B cell (primary cell): ENCODE data around the gene PAK1IP1. TPM values are rescaled to one million over a fixed set of nuclear protein-coding genes. Genes with fewer than 3 reads are reported as not detected.

Experiments
- ATAC-seq: fragments of 200-7000 bp; cut with Tn5 transposase; one replicate; pipeline ENCODE4 v1.10.0; 2021; ENCODE audit warnings: low read depth, mild to moderate bottlenecking, moderate number of reproducible peaks, moderate library complexity
- CTCF ChIA-PET: fragments of 350-600 bp; sonication (Branson Sonifier 250); formaldehyde crosslinking; loops from one replicate; lab custom pipeline; 2021; ENCODE audit warnings: antibody characterized with exemption, inconsistent platforms; lab: Charles Lee
- POLR2A ChIA-PET: fragments of 350-600 bp; sonication (Branson Sonifier 250); formaldehyde crosslinking; loops from one replicate; lab custom pipeline; 2021; ENCODE audit warnings: antibody characterized with exemption; lab: Charles Lee
- DNase-seq: peaks from one replicate; pipeline ENCODE4 v3.0.0; 2013
- H2AFZ ChIP-seq: 2 replicates; pipeline ENCODE4 v1.6.1; 2012; ENCODE audit warnings: mild to moderate bottlenecking, low read depth, low read length; ENCODE audit not compliant: insufficient read depth, poor library complexity, severe bottlenecking
- H3K27ac ChIP-seq, 2 donors: 1 replicate in 1 of 2; 2 replicates in 1 of 2; pipeline ENCODE4 v1.5.1; 2012 to 2013; ENCODE audit warnings: low read length in 2 of 2, mild to moderate bottlenecking in 2 of 2, moderate library complexity in 1 of 2
- H3K27me3 ChIP-seq, 4 experiments: fragments of 200-600 bp in 1 of 4; sonication (generic) in 1 of 4; replicated peaks in 1 of 4; 1 replicate in 2 of 4; 2 replicates in 2 of 4; pipeline versions ENCODE4 v1.6.1 to v1.7.0; 2013 to 2016; ENCODE audit warnings: low read length in 3 of 4, mild to moderate bottlenecking in 2 of 4, mixed read lengths in 1 of 4, moderate library complexity in 1 of 4; ENCODE audit not compliant: insufficient read depth in 4 of 4, control insufficient read depth in 3 of 4; ENCODE audit errors: control extremely low read depth in 1 of 4
- H3K36me3 ChIP-seq, 2 experiments: replicated peaks in 1 of 2; 1 replicate in 1 of 2; 2 replicates in 1 of 2; pipeline versions ENCODE4 v1.6.1 to v1.7.1; 2013; ENCODE audit warnings: low read length in 1 of 2; ENCODE audit not compliant: insufficient read depth in 2 of 2, control insufficient read depth in 1 of 2; ENCODE audit errors: control extremely low read depth in 1 of 2, extremely low read depth in 1 of 2
- H3K4me1 ChIP-seq, 2 donors: fragments of 200-600 bp in 1 of 2; sonication (generic) in 1 of 2; 1 replicate in 1 of 2; 2 replicates in 1 of 2; pipeline versions ENCODE4 v1.5.1 to v1.6.1; 2013 to 2017; ENCODE audit warnings: low read length in 2 of 2; ENCODE audit not compliant: control insufficient read depth in 2 of 2, insufficient read depth in 2 of 2
- H3K4me2 ChIP-seq: replicated peaks from 2 replicates; pipeline ENCODE3; 2012; ENCODE audit warnings: mild to moderate bottlenecking, low read depth, low read length; ENCODE audit not compliant: poor library complexity, severe bottlenecking
- H3K4me3 ChIP-seq, 5 experiments: fragments of 200-600 bp in 1 of 5; sonication (generic) in 1 of 5; 1 replicate in 3 of 5; 2 replicates in 2 of 5; pipeline versions ENCODE4 v1.5.1 to v1.7.0; 2011 to 2016; ENCODE audit warnings: low read length in 4 of 5, mild to moderate bottlenecking in 4 of 5, low read depth in 2 of 5, control low read depth in 1 of 5, moderate library complexity in 1 of 5; ENCODE audit not compliant: insufficient read depth in 1 of 5; ENCODE audit errors: control extremely low read depth in 1 of 5, extremely low read depth in 1 of 5
- H3K79me2 ChIP-seq: fragments of 200-600 bp; sonication (generic); one replicate; pipeline ENCODE4 v1.6.0; 2016; ENCODE audit warnings: low read length; ENCODE audit not compliant: control insufficient read depth, insufficient read depth
- H3K9ac ChIP-seq: fragments of 200-600 bp; sonication (generic); 2 replicates; pipeline ENCODE4 v1.6.1; 2017; ENCODE audit warnings: mild to moderate bottlenecking, low read length, moderate library complexity
- H3K9me3 ChIP-seq, 3 donors: one replicate each; pipeline versions ENCODE4 v1.6.1 to v1.7.1; 2013; ENCODE audit warnings: low read length in 2 of 3; ENCODE audit not compliant: control insufficient read depth in 2 of 3, insufficient read depth in 1 of 3; ENCODE audit errors: control extremely low read depth in 1 of 3
- H4K20me1 ChIP-seq: 2 replicates; pipeline ENCODE4 v1.6.0; 2012; ENCODE audit warnings: mild to moderate bottlenecking, low read length; ENCODE audit not compliant: insufficient read depth, control insufficient read depth, poor library complexity, severe bottlenecking
- H3K27ac Mint-ChIP-seq: one replicate; pipeline ENCODE4 v1.8.0; 2021; ENCODE audit warnings: mixed read lengths
- H3K27me3 Mint-ChIP-seq: one replicate; pipeline ENCODE4 v1.8.0; 2021; ENCODE audit warnings: mixed read lengths
- H3K4me1 Mint-ChIP-seq: one replicate; pipeline ENCODE4 v1.8.0; 2021; ENCODE audit warnings: mixed read lengths
- H3K4me3 Mint-ChIP-seq: one replicate; pipeline ENCODE4 v1.8.0; 2021; ENCODE audit warnings: mixed read lengths
- H3K9me3 Mint-ChIP-seq: one replicate; pipeline ENCODE4 v1.8.0; 2022; ENCODE audit warnings: mixed read lengths; ENCODE audit not compliant: insufficient read depth
- CTCF ChIP-seq: fragments of 200-600 bp; IDR thresholded peaks from one replicate; pipeline ENCODE4 v1.8.0; 2022; ENCODE audit warnings: antibody characterized with exemption, mild to moderate bottlenecking
- EZH2 ChIP-seq: IDR thresholded peaks from 2 replicates; pipeline ENCODE4 v1.6.1; 2012; ENCODE audit warnings: borderline replicate concordance, low read depth, mild to moderate bottlenecking, moderate library complexity, low read length; ENCODE audit not compliant: insufficient read depth, poor library complexity, severe bottlenecking
- WGBS: methylation state at CpG from one replicate; pipeline ENCODE4 v1.1.5; 2013; ENCODE audit warnings: missing lambda C conversion rate; ENCODE audit not compliant: insufficient coverage; 5-methylcytosine and 5-hydroxymethylcytosine counted together
- intact Hi-C: fragments of 100-400 bp; cut with micrococcal nuclease; formaldehyde crosslinking; loops from one replicate; pipeline ENCODE4 v1.10.0; 2022
- polyA plus RNA-seq: library from polyadenylated mRNA; depleted of rRNA; stranded (reverse); fragments of >200 nt; gene quantifications from 2 replicates; pipeline ENCODE4 v1.2.3, GENCODE V29; 2012
- total RNA-seq, 2 donors: library from RNA; stranded (reverse); fragments of 120-200 nt in 1 of 2; gene quantifications; 1 replicate in 1 of 2; 2 replicates in 1 of 2; pipeline versions ENCODE4 v1.2.3 to v1.2.4, GENCODE V29; 2013 to 2022

PAK1IP1 gene
- total and polyA plus RNA-seq, 2 donors (not counting 1 experiment from before 2014, with no cell fraction given): 3.8 to 6.1 TPM

- no peak for TF ChIP-seq EZH2
- TF ChIP-seq CTCF: no peak
- no peaks in the 10 kb centered on the region for H3K27me3 Mint-ChIP-seq
- peaks cover 39% of the 10 kb centered on the region for H3K4me1 Mint-ChIP-seq
- Histone ChIP-seq H3K9ac (no peak overlapping the region), H3K4me1 (peaks cover 16 to 22% of the 10 kb centered on the region in 2 donors), H3K27me3 (no peaks in the 10 kb centered on the region), H3K4me3 (no peak overlapping the region), H3K36me3 (peaks cover 2 to 21% of the 10 kb centered on the region in 2 experiments), H3K27ac (no peak overlapping the region), H4K20me1 (no peaks in the 10 kb centered on the region), H3K4me2 (no peak overlapping the region), H3K9me3 (peaks cover 0 to 2% (median 0%) of the 10 kb centered on the region in 3 donors), H2AFZ (no peak overlapping the region), H3K79me2 (peaks cover 26% of the 10 kb centered on the region)
- DNase-seq (no peak), ATAC-seq (no peak)
- no peak overlapping the region for H3K4me3 Mint-ChIP-seq
- 98% methylated on average over 7 of the region's 9 CpGs for WGBS
- no peaks in the 10 kb centered on the region for H3K9me3 Mint-ChIP-seq
- POLR2A ChIA-PET: no interaction called here
- intact Hi-C loops: no loop called here
- CTCF ChIA-PET: no interaction called here
- peak overlapping the region; percentile 46 for H3K27ac Mint-ChIP-seq
These were observed 30.9 kb downstream of the PAK1IP1 start for GRCh38 chr6:10725716-10726115.

DNA sequence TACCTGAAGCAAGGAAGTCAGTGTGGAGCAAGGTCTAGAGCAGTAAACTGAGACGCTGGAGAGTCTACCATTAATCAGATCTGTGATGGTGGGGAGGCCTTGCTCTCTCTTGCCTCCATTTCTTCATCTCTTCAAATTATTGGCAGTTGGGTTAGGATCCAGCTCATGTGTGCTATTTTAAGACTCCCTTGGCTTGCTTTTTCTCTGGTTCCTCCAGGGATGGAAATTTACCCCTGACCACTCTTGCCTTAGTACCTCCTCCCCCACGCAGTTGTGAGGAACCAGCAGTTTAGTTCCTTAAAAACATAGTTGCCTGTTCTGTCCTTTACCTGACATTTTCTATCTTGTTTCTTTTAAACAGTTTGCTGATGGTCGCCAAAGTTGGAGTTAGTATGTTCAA, 35.5 kb downstream of the PAK1IP1 start:
- H3K9me3 Mint-ChIP-seq: no peaks in the 10 kb centered on the region
- Histone ChIP-seq H3K9me3 (no peaks in the 10 kb centered on the region), H3K9ac (no peak overlapping the region), H3K4me1 (no peaks in the 10 kb centered on the region), H3K27me3 (no peaks in the 10 kb centered on the region), H2AFZ (no peak overlapping the region), H4K20me1 (no peaks in the 10 kb centered on the region), H3K79me2 (peaks cover 10% of the 10 kb centered on the region), H3K36me3 (peaks cover 2 to 21% of the 10 kb centered on the region in 2 experiments), H3K27ac (peak overlapping the region in 1 of 2 donors; percentile 6), H3K4me2 (no peak overlapping the region), H3K4me3 (no peak overlapping the region)
- ATAC-seq (no peak), DNase-seq (no peak)
- no peak for TF ChIP-seq EZH2
- no peak for TF ChIP-seq CTCF
- peaks cover 9% of the 10 kb centered on the region for H3K4me1 Mint-ChIP-seq
- H3K4me3 Mint-ChIP-seq: no peak overlapping the region
- 67% methylated on average over 1 of the region's 3 CpGs for WGBS
- H3K27me3 Mint-ChIP-seq: no peaks in the 10 kb centered on the region
- intact Hi-C loops: no loop called here
- ChIA-PET POLR2A (no interaction called here), CTCF (no interaction called here)
- no peak overlapping the region for H3K27ac Mint-ChIP-seq
